Measurements from ENCODE around the gene ZNF518A. TPM values are rescaled to one million over a fixed set of nuclear protein-coding genes. Genes with fewer than 3 reads are reported as not detected.

The ZNF518A gene
- polyA plus RNA-seq, 3 donors: 9.5 to 15.8 (median 13.2) TPM

- peaks cover 0 to 4% of the 10 kb centered on the region in 2 donors for H3K36me3 Mint-ChIP-seq
Observed at GRCh38 chr10:96124230-96125141, 5.6 kb upstream of the ZNF518A start.

GRCh38 chr10:96125142-96125515 is 5.0 kb upstream of the ZNF518A start:
- Histone ChIP-seq H3K79me2 (ENCODE audit: insufficient read depth, low read length) (no peaks in the 10 kb centered on the region), H3K4me3 (replicated peaks in 1 of 3; ENCODE audit: low read depth in 2 of 3, low read length in 3 of 3) (peak overlapping the region in 1 of 3 experiments; percentile 75), H3K27ac (ENCODE audit: low read depth in 1 of 2, low read length in 2 of 2) (no peak overlapping the region), H3K4me2 (replicated peaks; ENCODE audit: extremely low read depth, low read length, poor library complexity, severe bottlenecking) (peak overlapping the region; percentile 69), H3K9ac (ENCODE audit: insufficient read depth, low read length, poor library complexity, severe bottlenecking) (no peak overlapping the region), H3K27me3 (ENCODE audit: control insufficient read depth in 2 of 2, insufficient read depth in 2 of 2, low read length in 2 of 2) (peaks cover 6 to 23% of the 10 kb centered on the region in 2 donors), H3K4me1 (ENCODE audit: control insufficient read depth in 1 of 2, insufficient read depth in 2 of 2, low read length in 2 of 2) (peaks cover 22 to 24% of the 10 kb centered on the region in 2 donors), H4K20me1 (ENCODE audit: insufficient read depth, low read length) (no peaks in the 10 kb centered on the region), H2AFZ (ENCODE audit: insufficient read depth, low read depth, low read length, poor library complexity, severe bottlenecking) (peak overlapping the region; percentile 77), H3K36me3 (replicated peaks in 1 of 2; ENCODE audit: control insufficient read depth in 1 of 2, insufficient read depth in 2 of 2, low read length in 2 of 2) (no peaks in the 10 kb centered on the region), H3K9me3 (replicated peaks in 1 of 2; ENCODE audit: control insufficient read depth in 1 of 2, insufficient read depth in 1 of 2, low read length in 2 of 2) (no peaks in the 10 kb centered on the region)
- Mint-ChIP-seq H3K4me3 (peak overlapping the region in 1 of 2 donors; percentile 86), H3K36me3 (peaks cover 0 to 4% of the 10 kb centered on the region in 2 donors), H3K9me3 (peaks cover 0 to 13% (median 5%) of the 10 kb centered on the region in 7 donors), H3K27me3 (ENCODE audit: low read depth in 3 of 3) (peaks cover 20 to 26% (median 22%) of the 10 kb centered on the region in 3 donors), H3K4me1 (peaks cover 30% of the 10 kb centered on the region), H3K27ac (no peak overlapping the region)
- 71% methylated on average over 1 of the region's 2 CpGs for WGBS (ENCODE audit: insufficient coverage)
- TF ChIP-seq, protein P1, sequence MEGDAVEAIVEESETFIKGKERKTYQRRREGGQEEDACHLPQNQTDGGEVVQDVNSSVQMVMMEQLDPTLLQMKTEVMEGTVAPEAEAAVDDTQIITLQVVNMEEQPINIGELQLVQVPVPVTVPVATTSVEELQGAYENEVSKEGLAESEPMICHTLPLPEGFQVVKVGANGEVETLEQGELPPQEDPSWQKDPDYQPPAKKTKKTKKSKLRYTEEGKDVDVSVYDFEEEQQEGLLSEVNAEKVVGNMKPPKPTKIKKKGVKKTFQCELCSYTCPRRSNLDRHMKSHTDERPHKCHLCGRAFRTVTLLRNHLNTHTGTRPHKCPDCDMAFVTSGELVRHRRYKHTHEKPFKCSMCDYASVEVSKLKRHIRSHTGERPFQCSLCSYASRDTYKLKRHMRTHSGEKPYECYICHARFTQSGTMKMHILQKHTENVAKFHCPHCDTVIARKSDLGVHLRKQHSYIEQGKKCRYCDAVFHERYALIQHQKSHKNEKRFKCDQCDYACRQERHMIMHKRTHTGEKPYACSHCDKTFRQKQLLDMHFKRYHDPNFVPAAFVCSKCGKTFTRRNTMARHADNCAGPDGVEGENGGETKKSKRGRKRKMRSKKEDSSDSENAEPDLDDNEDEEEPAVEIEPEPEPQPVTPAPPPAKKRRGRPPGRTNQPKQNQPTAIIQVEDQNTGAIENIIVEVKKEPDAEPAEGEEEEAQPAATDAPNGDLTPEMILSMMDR (IDR thresholded peaks at IDR 0.05): no peak
- intact Hi-C loops (cut with micrococcal nuclease): no loop called here
- DNase-seq: no peak

More at GRCh38 chr10:96124230-96125141, 5.6 kb upstream of the ZNF518A start:
- Histone ChIP-seq H3K4me3 (replicated peaks in 1 of 3; ENCODE audit: low read depth in 2 of 3, low read length in 3 of 3) (peak overlapping the region; percentile 44 to 75 (median 53)), H3K9me3 (replicated peaks in 1 of 2; ENCODE audit: control insufficient read depth in 1 of 2, insufficient read depth in 1 of 2, low read length in 2 of 2) (no peaks in the 10 kb centered on the region), H3K36me3 (replicated peaks in 1 of 2; ENCODE audit: control insufficient read depth in 1 of 2, insufficient read depth in 2 of 2, low read length in 2 of 2) (no peaks in the 10 kb centered on the region), H3K27ac (ENCODE audit: low read depth in 1 of 2, low read length in 2 of 2) (peak overlapping the region; percentile 35 to 55), H2AFZ (ENCODE audit: insufficient read depth, low read depth, low read length, poor library complexity, severe bottlenecking) (peak overlapping the region; percentile 77), H3K9ac (ENCODE audit: insufficient read depth, low read length, poor library complexity, severe bottlenecking) (no peak overlapping the region), H3K79me2 (ENCODE audit: insufficient read depth, low read length) (no peaks in the 10 kb centered on the region), H4K20me1 (ENCODE audit: insufficient read depth, low read length) (no peaks in the 10 kb centered on the region), H3K4me1 (ENCODE audit: control insufficient read depth in 1 of 2, insufficient read depth in 2 of 2, low read length in 2 of 2) (peaks cover 20 to 22% of the 10 kb centered on the region in 2 donors), H3K27me3 (ENCODE audit: control insufficient read depth in 2 of 2, insufficient read depth in 2 of 2, low read length in 2 of 2) (peaks cover 9 to 29% of the 10 kb centered on the region in 2 donors), H3K4me2 (replicated peaks; ENCODE audit: extremely low read depth, low read length, poor library complexity, severe bottlenecking) (peak overlapping the region; percentile 69)
- Mint-ChIP-seq H3K4me3 (peak overlapping the region; percentile 79 to 86), H3K9me3 (peaks cover 0 to 13% (median 5%) of the 10 kb centered on the region in 7 donors), H3K4me1 (peaks cover 29% of the 10 kb centered on the region), H3K27me3 (ENCODE audit: low read depth in 3 of 3) (peaks cover 23 to 31% (median 25%) of the 10 kb centered on the region in 3 donors), H3K27ac (peak overlapping the region; percentile 68 to 88 (median 84))
- TF ChIP-seq, protein P1 (IDR thresholded peaks at IDR 0.05): no peak
- intact Hi-C loops (cut with micrococcal nuclease): no loop called here
- peak; percentile 14 to 28 (median 27) for DNase-seq
- 53% methylated on average over 3 of the region's 4 CpGs for WGBS (ENCODE audit: insufficient coverage)

All from CD14-positive monocyte (primary cell).